Activated naive CD8-positive, alpha-beta T cell treated with anti-CD3 and anti-CD28 coated beads, Interleukin-2, amount 10 ng/mL, durations not matched to agents 7 days and 5 days (primary cell): ENCODE measurements around the gene RNU1-1. TPM values are rescaled to one million over a fixed set of nuclear protein-coding genes. Genes with fewer than 3 reads are reported as not detected.
"Not testable (repeated sequence)": the region's sequence is repeated elsewhere in the genome, so short reads cannot be mapped to it uniquely, and the experiment has no call there.

Experiments used
- ATAC-seq: fragments of 150-1000 bp; cut with Tn5 transposase; one replicate; pipeline ENCODE4 v1.10.0; 2021; ENCODE audit warnings: low read depth, moderate library complexity
- POLR2A ChIA-PET: fragments of 350-600 bp; sonication (Branson Sonifier 250); formaldehyde crosslinking; loops from one replicate; lab custom pipeline; 2021; ENCODE audit warnings: antibody characterized with exemption; lab: Charles Lee
- DNase-seq: peaks from one replicate; pipeline ENCODE4 v3.0.0; 2021
- H3K27ac Mint-ChIP-seq: one replicate; pipeline ENCODE4 v1.8.0; 2022; ENCODE audit warnings: mild to moderate bottlenecking, mixed read lengths
- H3K27me3 Mint-ChIP-seq: one replicate; pipeline ENCODE4 v1.8.0; 2022; ENCODE audit warnings: mild to moderate bottlenecking, moderate library complexity, mixed read lengths
- H3K36me3 Mint-ChIP-seq: one replicate; pipeline ENCODE4 v1.8.0; 2021; ENCODE audit warnings: mild to moderate bottlenecking, mixed read lengths
- H3K4me1 Mint-ChIP-seq: one replicate; pipeline ENCODE4 v1.8.0; 2021; ENCODE audit warnings: mixed read lengths
- H3K4me3 Mint-ChIP-seq: one replicate; pipeline ENCODE4 v1.8.0; 2022; ENCODE audit warnings: mild to moderate bottlenecking, moderate library complexity, mixed read lengths
- H3K9me3 Mint-ChIP-seq: one replicate; pipeline ENCODE4 v1.8.0; 2021; ENCODE audit warnings: mixed read lengths
- total RNA-seq, 2 experiments: library from RNA; stranded (reverse); gene quantifications; one replicate each; pipeline ENCODE4 v1.2.3, GENCODE V29; 2021

Gene RNU1-1
- total RNA-seq, 2 experiments from 2014 or later, result 3,257 to 3,430 TPM

- not testable (repeated sequence) for H3K27me3 Mint-ChIP-seq
- DNase-seq, result peak; percentile 19
Observed at GRCh38 chr1:16483146-16483545, 30.9 kb downstream of the RNU1-1 start.

GRCh38 chr1:16478091-16478490 is 36.0 kb downstream of the RNU1-1 start:
- H3K36me3 Mint-ChIP-seq, result peaks cover 8% of the 10 kb centered on the region
- H3K4me3 Mint-ChIP-seq, result no peak overlapping the region
- POLR2A ChIA-PET, result no interaction called here
- DNase-seq (peak; percentile 21), ATAC-seq (no peak)
- H3K27ac Mint-ChIP-seq, result no peak overlapping the region
- no peaks in the 10 kb centered on the region for H3K9me3 Mint-ChIP-seq
- no peaks in the 10 kb centered on the region for H3K4me1 Mint-ChIP-seq
- no peaks in the 10 kb centered on the region for H3K27me3 Mint-ChIP-seq

More at GRCh38 chr1:16483146-16483545, 30.9 kb downstream of the RNU1-1 start:
- not testable (repeated sequence) for ATAC-seq, H3K4me3 Mint-ChIP-seq, H3K36me3 Mint-ChIP-seq, H3K27ac Mint-ChIP-seq, H3K9me3 Mint-ChIP-seq, H3K4me1 Mint-ChIP-seq
- POLR2A ChIA-PET, result interaction anchor here (1.0 kb wide), 1 partner anchor 30 kb away, joined by 3 read pairs; no protein-coding TSS in a partner anchor

- H3K27me3 Mint-ChIP-seq, H3K27ac Mint-ChIP-seq, H3K4me3 Mint-ChIP-seq, POLR2A ChIA-PET, H3K36me3 Mint-ChIP-seq, ATAC-seq, H3K9me3 Mint-ChIP-seq, H3K4me1 Mint-ChIP-seq: not testable (repeated sequence)
- DNase-seq, result peak; percentile 30
Observed at GRCh38 chr1:16475771-16476770, 38.0 kb downstream of the RNU1-1 start.

- H3K36me3 Mint-ChIP-seq, H3K27me3 Mint-ChIP-seq, H3K4me1 Mint-ChIP-seq, H3K9me3 Mint-ChIP-seq, H3K4me3 Mint-ChIP-seq, ATAC-seq, H3K27ac Mint-ChIP-seq: not testable (repeated sequence)
- POLR2A ChIA-PET, result interaction anchor here (0.6 to 1.0 kb wide), 2 partner anchors 11 to 146 kb away, joined by 3 to 4 read pairs; no protein-coding TSS in a partner anchor
- DNase-seq, result peak; percentile 14
Observed at GRCh38 chr1:16474891-16475290, 39.2 kb downstream of the RNU1-1 start.

GRCh38 chr1:16474166-16474800 is 39.8 kb downstream of the RNU1-1 start:
- H3K4me1 Mint-ChIP-seq, result no peaks in the 10 kb centered on the region
- peak; percentile 32 for DNase-seq
- no peak overlapping the region for H3K4me3 Mint-ChIP-seq
- no peaks in the 10 kb centered on the region for H3K9me3 Mint-ChIP-seq
- H3K27me3 Mint-ChIP-seq, result no peaks in the 10 kb centered on the region
- POLR2A ChIA-PET, result interaction anchor here (1.0 kb wide), 1 partner anchor 147 kb away, joined by 3 read pairs; no protein-coding TSS in a partner anchor
- peaks cover 5% of the 10 kb centered on the region for H3K36me3 Mint-ChIP-seq
- no peak for ATAC-seq
- no peak overlapping the region for H3K27ac Mint-ChIP-seq

GRCh38 chr1:16468558-16468957 is 45.5 kb downstream of the RNU1-1 start:
- no peak overlapping the region for H3K27ac Mint-ChIP-seq
- H3K36me3 Mint-ChIP-seq, result peaks cover 17% of the 10 kb centered on the region
- no peak overlapping the region for H3K4me3 Mint-ChIP-seq
- no peak for ATAC-seq
- no peaks in the 10 kb centered on the region for H3K9me3 Mint-ChIP-seq
- DNase-seq, result no peak
- no peaks in the 10 kb centered on the region for H3K27me3 Mint-ChIP-seq
- POLR2A ChIA-PET, result no interaction called here
- peaks cover 1% of the 10 kb centered on the region for H3K4me1 Mint-ChIP-seq

- H3K27me3 Mint-ChIP-seq, result no peaks in the 10 kb centered on the region
- DNase-seq (peak; percentile 10), ATAC-seq (no peak)
- POLR2A ChIA-PET, result interaction anchor here (0.8 kb wide), 1 partner anchor 34 kb away, joined by 4 read pairs; no protein-coding TSS in a partner anchor
- H3K4me1 Mint-ChIP-seq, result peaks cover 3% of the 10 kb centered on the region
- H3K4me3 Mint-ChIP-seq, result no peak overlapping the region
- H3K36me3 Mint-ChIP-seq, result peaks cover 29% of the 10 kb centered on the region
- no peak overlapping the region for H3K27ac Mint-ChIP-seq
- no peaks in the 10 kb centered on the region for H3K9me3 Mint-ChIP-seq
Observed at GRCh38 chr1:16464917-16465625, 49.0 kb downstream of the RNU1-1 start.

Other genes with a start within 250 kb of the RNU1-1 start
- 10 to 100 TPM; 22.3 to 25.1 TPM for gene FBXO42, start 161.8 kb downstream of the RNU1-1 start, total RNA-seq
- 100 to 1,000 TPM; 126 to 147 TPM for gene SZRD1, start 147.0 kb downstream of the RNU1-1 start, total RNA-seq
- gene SPATA21, start 76.9 kb downstream of the RNU1-1 start, total RNA-seq, result not detected
- 100 to 1,000 TPM; 110 to 111 TPM for gene NECAP2, start 73.6 kb downstream of the RNU1-1 start, total RNA-seq
- 10 to 100 TPM; 11.3 to 12.6 TPM for gene NBPF1, start 99.3 kb upstream of the RNU1-1 start, total RNA-seq
- gene RNU1-3, start 152.7 kb upstream of the RNU1-1 start, total RNA-seq, result 1,000 to 10,000 TPM; 3,257 to 3,430 TPM
- 1,000 to 10,000 TPM; 3,257 to 3,430 TPM for gene RNU1-4, start 226.2 kb upstream of the RNU1-1 start, total RNA-seq